ENCODE results near the gene TAX1BP3. TPM values are rescaled to one million over a fixed set of nuclear protein-coding genes. Genes with fewer than 3 reads are reported as not detected.

The TAX1BP3 gene
- total and polyA plus RNA-seq, 2 of the 13 experiments (the other 11 are each of a cell fraction or from before 2014, with no cell fraction given), result 16.7 to 45.1 TPM

DNA sequence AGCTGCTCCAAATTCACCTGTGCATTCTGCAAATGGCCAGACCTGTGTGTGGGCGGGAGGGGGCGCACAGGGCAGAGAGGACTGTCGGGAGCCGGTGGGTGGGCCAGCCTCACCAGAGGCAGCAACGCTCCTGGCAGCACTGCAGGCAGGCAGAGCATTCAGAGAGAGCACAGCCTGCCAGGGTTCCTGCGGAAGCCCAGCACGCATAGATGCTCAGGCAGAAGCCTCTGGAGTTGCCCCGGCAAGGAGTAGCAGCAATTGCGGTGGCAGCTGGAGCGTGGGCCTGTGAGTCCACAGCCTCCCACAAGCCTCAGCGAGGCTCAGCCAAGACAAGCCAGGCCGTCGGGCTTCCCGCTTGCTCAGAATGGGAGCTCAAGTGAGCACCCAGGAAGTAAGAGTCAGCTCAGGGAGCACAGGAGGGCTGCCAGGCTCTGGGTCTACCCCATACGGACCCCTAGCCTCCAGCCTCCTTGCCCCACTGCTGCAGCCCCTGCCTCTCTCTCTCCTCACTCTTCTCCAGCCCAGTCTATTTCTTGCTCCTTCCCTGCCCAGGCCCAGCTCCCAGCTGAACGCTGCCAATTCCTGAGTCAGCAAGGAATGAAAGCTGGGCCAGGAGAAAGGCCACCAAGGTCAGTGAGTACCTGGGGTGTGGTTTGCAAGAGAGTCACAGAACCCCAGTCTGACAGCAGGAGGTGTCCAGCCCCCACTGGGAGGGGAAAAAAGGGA, 9.9 kb upstream of the TAX1BP3 start (continued):
- TF ChIP-seq HIVEP1 (CRISPR knock-in tag; IDR thresholded peaks at IDR 0.05), result no peak
- no peak for TF ChIP-seq SRY (CRISPR knock-in tag; IDR thresholded peaks at IDR 0.05)
- no peak for TF ChIP-seq MEIS2 (CRISPR knock-in tag; IDR thresholded peaks at IDR 0.05)
- peak in 1 of 2 experiments; percentile 52; a peak in 1 of 4 replicates for TF ChIP-seq POLR2A (IDR thresholded peaks at IDR 0.05; ENCODE audit: insufficient read depth in 1 of 2, low read depth in 2 of 2, low read length in 2 of 2)
- no peak for TF ChIP-seq ZBTB21 (CRISPR knock-in tag; IDR thresholded peaks at IDR 0.05)
- TF ChIP-seq, protein P1, sequence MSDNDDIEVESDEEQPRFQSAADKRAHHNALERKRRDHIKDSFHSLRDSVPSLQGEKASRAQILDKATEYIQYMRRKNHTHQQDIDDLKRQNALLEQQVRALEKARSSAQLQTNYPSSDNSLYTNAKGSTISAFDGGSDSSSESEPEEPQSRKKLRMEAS (IDR thresholded peaks at IDR 0.05), result peak; percentile 32; the same call in 1 of the 2 replicates
- no peak for TF ChIP-seq ZNF703 (CRISPR knock-in tag; IDR thresholded peaks at IDR 0.05; ENCODE audit: borderline replicate concordance)
- TF ChIP-seq NFYC (CRISPR knock-in tag; IDR thresholded peaks at IDR 0.05), result no peak
- TF ChIP-seq ZNF788 (CRISPR knock-in tag; IDR thresholded peaks at IDR 0.05; ENCODE audit: borderline replicate concordance), result no peak
- TF ChIP-seq, protein P2, sequence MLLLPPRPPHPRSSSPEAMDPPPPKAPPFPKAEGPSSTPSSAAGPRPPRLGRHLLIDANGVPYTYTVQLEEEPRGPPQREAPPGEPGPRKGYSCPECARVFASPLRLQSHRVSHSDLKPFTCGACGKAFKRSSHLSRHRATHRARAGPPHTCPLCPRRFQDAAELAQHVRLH (CRISPR knock-in tag; IDR thresholded peaks at IDR 0.05; ENCODE audit: borderline replicate concordance, low read depth), result 0 out of 2 replicates have a peak, but pooled peaks have one; percentile 47
- no peak for TF ChIP-seq SKI (IDR thresholded peaks at IDR 0.05; ENCODE audit: partially characterized antibody)
- TF ChIP-seq ZBTB7B (CRISPR knock-in tag; IDR thresholded peaks at IDR 0.05), result 0 out of 2 replicates have a peak, but pooled peaks have one; percentile 46
- TF ChIP-seq NONO (IDR thresholded peaks at IDR 0.05), result no peak
- 0 out of 2 replicates have a peak, but pooled peaks have one; percentile 28 for TF ChIP-seq NONO (CRISPR knock-in tag; conservative IDR thresholded peaks at IDR 0.05)
- TF ChIP-seq, protein P3, sequence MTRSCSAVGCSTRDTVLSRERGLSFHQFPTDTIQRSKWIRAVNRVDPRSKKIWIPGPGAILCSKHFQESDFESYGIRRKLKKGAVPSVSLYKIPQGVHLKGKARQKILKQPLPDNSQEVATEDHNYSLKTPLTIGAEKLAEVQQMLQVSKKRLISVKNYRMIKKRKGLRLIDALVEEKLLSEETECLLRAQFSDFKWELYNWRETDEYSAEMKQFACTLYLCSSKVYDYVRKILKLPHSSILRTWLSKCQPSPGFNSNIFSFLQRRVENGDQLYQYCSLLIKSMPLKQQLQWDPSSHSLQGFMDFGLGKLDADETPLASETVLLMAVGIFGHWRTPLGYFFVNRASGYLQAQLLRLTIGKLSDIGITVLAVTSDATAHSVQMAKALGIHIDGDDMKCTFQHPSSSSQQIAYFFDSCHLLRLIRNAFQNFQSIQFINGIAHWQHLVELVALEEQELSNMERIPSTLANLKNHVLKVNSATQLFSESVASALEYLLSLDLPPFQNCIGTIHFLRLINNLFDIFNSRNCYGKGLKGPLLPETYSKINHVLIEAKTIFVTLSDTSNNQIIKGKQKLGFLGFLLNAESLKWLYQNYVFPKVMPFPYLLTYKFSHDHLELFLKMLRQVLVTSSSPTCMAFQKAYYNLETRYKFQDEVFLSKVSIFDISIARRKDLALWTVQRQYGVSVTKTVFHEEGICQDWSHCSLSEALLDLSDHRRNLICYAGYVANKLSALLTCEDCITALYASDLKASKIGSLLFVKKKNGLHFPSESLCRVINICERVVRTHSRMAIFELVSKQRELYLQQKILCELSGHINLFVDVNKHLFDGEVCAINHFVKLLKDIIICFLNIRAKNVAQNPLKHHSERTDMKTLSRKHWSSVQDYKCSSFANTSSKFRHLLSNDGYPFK (CRISPR knock-in tag; IDR thresholded peaks at IDR 0.05; ENCODE audit: borderline replicate concordance), result peak; percentile 38; the same call in 1 of the 2 replicates
- no peak for TF ChIP-seq ZNF607 (CRISPR knock-in tag; IDR thresholded peaks at IDR 0.05; ENCODE audit: borderline replicate concordance)
- TF ChIP-seq ZNF430 (CRISPR knock-in tag; IDR thresholded peaks at IDR 0.05), result peak; percentile 38; the same call in 1 of the 2 replicates
- TF ChIP-seq ATF7 (IDR thresholded peaks at IDR 0.05), result no peak
- TF ChIP-seq ATF7 (CRISPR knock-in tag; IDR thresholded peaks at IDR 0.05), result no peak
- no peak for TF ChIP-seq TCF7 (IDR thresholded peaks at IDR 0.05; ENCODE audit: low read depth)
- TF ChIP-seq, protein P4, sequence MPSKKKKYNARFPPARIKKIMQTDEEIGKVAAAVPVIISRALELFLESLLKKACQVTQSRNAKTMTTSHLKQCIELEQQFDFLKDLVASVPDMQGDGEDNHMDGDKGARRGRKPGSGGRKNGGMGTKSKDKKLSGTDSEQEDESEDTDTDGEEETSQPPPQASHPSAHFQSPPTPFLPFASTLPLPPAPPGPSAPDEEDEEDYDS (CRISPR knock-in tag; IDR thresholded peaks at IDR 0.05), result no peak
- TF ChIP-seq ZNF543 (CRISPR knock-in tag; IDR thresholded peaks at IDR 0.05), result 0 out of 2 replicates have a peak, but pooled peaks have one; percentile 17
- peak; percentile 79 for TF ChIP-seq ZFY (CRISPR knock-in tag; IDR thresholded peaks at IDR 0.05)
- no peak for TF ChIP-seq ZNF124 (CRISPR knock-in tag; IDR thresholded peaks at IDR 0.05)
- no peak for TF ChIP-seq ZNF724P (CRISPR knock-in tag; IDR thresholded peaks at IDR 0.05; ENCODE audit: borderline replicate concordance)
- TF ChIP-seq, protein P5, sequence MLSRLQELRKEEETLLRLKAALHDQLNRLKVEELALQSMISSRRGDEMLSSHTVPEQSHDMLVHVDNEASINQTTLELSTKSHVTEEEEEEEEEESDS (CRISPR knock-in tag; IDR thresholded peaks at IDR 0.05; ENCODE audit: borderline replicate concordance), result no peak
- TF ChIP-seq ZNF615 (CRISPR knock-in tag; IDR thresholded peaks at IDR 0.05; ENCODE audit: borderline replicate concordance), result no peak
- no peak for TF ChIP-seq ZNF564 (CRISPR knock-in tag; IDR thresholded peaks at IDR 0.05)
- peak; percentile 73 for TF ChIP-seq ZNF563 (CRISPR knock-in tag; IDR thresholded peaks at IDR 0.05)
